ENCODE results near the gene ACAP3.

DNA sequence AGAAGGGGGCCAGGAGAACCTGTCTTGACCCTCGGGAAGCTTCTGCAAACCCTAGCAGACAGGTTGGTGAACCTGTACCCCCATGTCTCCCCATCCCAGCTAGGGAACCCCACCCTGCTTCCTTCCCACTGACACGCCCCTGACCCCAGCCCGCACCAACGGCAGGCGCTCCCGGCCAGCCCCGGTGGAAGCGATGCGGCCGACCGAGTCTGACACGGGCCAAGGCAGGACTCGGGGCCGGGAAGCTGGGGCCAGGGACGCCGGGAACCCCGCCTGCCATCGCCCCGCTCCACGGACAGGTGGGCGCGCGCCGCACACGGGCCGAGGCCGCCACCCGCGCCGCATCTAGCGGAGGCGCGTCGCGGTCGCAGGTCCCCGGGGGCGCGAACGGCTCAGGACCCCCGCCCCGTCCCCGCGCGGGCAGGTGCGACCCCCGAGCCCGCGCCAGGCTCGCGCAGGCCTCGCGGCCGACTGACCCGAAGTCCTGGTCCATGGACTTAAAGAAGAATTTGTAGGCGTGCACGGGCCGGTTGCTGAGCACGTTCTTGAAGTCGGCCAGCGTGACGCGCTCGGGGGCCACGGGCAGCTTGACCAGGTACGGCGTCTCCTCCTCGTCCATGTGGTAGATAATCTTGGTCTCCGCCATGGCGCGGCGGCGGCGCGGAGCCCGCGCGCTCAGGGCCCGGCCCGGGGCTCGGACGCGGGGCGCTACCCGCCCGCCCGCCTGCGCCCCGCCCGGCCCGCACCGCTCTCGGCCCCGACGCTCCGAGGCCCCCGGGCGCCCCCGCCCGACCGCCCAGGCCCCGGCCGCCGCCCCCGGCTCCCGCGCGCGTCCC lies 40.9 kb upstream of the ACAP3 start:
- TF ChIP-seq, protein P1, sequence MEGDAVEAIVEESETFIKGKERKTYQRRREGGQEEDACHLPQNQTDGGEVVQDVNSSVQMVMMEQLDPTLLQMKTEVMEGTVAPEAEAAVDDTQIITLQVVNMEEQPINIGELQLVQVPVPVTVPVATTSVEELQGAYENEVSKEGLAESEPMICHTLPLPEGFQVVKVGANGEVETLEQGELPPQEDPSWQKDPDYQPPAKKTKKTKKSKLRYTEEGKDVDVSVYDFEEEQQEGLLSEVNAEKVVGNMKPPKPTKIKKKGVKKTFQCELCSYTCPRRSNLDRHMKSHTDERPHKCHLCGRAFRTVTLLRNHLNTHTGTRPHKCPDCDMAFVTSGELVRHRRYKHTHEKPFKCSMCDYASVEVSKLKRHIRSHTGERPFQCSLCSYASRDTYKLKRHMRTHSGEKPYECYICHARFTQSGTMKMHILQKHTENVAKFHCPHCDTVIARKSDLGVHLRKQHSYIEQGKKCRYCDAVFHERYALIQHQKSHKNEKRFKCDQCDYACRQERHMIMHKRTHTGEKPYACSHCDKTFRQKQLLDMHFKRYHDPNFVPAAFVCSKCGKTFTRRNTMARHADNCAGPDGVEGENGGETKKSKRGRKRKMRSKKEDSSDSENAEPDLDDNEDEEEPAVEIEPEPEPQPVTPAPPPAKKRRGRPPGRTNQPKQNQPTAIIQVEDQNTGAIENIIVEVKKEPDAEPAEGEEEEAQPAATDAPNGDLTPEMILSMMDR (IDR thresholded peaks at IDR 0.05; ENCODE audit: low read depth, low read length, poor library complexity, severe bottlenecking): no peak
- TF ChIP-seq EZH2phosphoT487 (IDR thresholded peaks at IDR 0.05; ENCODE audit: borderline replicate concordance, low read length): no peak

All from DOHH2 (cell line).